Esophagus muscularis mucosa (tissue), 4 donors: ENCODE results near the gene CDHR2.

ENCODE experiments used
- CTCF ChIP-seq, 3 experiments: fragments of 200-600 bp in 2 of 3; fragments of 450-650 bp in 1 of 3; sonication (generic) in 2 of 3; IDR thresholded peaks; one replicate each; pipeline ENCODE4 v1.5.1; 2017 to 2019; ENCODE audit warnings: antibody characterized with exemption in 3 of 3, mild to moderate bottlenecking in 2 of 3, moderate library complexity in 1 of 3
- EP300 ChIP-seq: sonication (generic); formaldehyde crosslinking; IDR thresholded peaks from one replicate; pipeline ENCODE4 v1.6.1; 2017; ENCODE audit warnings: antibody characterized with exemption
- POLR2A ChIP-seq: fragments of 450-650 bp; IDR thresholded peaks from one replicate; pipeline ENCODE4 v1.6.1; 2017; ENCODE audit warnings: antibody characterized with exemption, moderate library complexity, mild to moderate bottlenecking, low read depth
- POLR2AphosphoS5 ChIP-seq, 2 donors: sonication (generic); formaldehyde crosslinking; IDR thresholded peaks; one replicate each; pipeline ENCODE4 v1.6.1; 2017; ENCODE audit warnings: antibody characterized with exemption in 2 of 2

- no peak for TF ChIP-seq CTCF (IDR thresholded peaks at IDR 0.05)
- TF ChIP-seq POLR2A, result no peak
- TF ChIP-seq POLR2AphosphoS5 (IDR thresholded peaks at IDR 0.05), result no peak
- TF ChIP-seq EP300, result no peak
Observed at GRCh38 chr5:176529116-176529740, 19.9 kb upstream of the CDHR2 start.
